ENCODE measurements around the gene LACRT. TPM values are rescaled to one million over a fixed set of nuclear protein-coding genes. Genes with fewer than 3 reads are reported as not detected.

Gene LACRT
- total RNA-seq, 1 experiment from 2014 or later: not detected

GRCh38 chr12:54648265-54648664, 13.6 kb upstream of the LACRT start, which contains the start of gene DCD:
Gene DCD, minus strand, starts transcription at chr12:54648365. Its CDS starts 62 bp downstream, at chr12:54648303.
- Mint-ChIP-seq H3K27ac (no peak within 1 kb of the TSS), H3K4me1 (no peaks in the 10 kb centered on the region), H3K36me3 (no peaks in the 10 kb centered on the region), H3K4me3 (no peak within 1 kb of the TSS), H3K9me3 (no peaks in the 10 kb centered on the region), H3K27me3 (ENCODE audit: low read depth) (peaks cover 33% of the 10 kb centered on the region)
- ATAC-seq (no peak), DNase-seq (ENCODE audit: low spot score) (no peak)
- TF ChIP-seq ZMAT4 (CRISPR knock-in tag; IDR thresholded peaks at IDR 0.05) (no peak), CDX4 (CRISPR knock-in tag; IDR thresholded peaks at IDR 0.05; ENCODE audit: borderline replicate concordance) (no peak), ERG (CRISPR knock-in tag; IDR thresholded peaks at IDR 0.05) (no peak), ZNF232 (CRISPR knock-in tag; IDR thresholded peaks at IDR 0.05) (no peak), ATF1 (CRISPR knock-in tag; IDR thresholded peaks at IDR 0.05) (no peak), NFATC4 (CRISPR knock-in tag; IDR thresholded peaks at IDR 0.05) (no peak), CREB1 (CRISPR knock-in tag; IDR thresholded peaks at IDR 0.05) (no peak), MLX (CRISPR knock-in tag; IDR thresholded peaks at IDR 0.05) (no peak), GABPB1 (CRISPR knock-in tag; IDR thresholded peaks at IDR 0.05) (no peak), RELA (CRISPR knock-in tag; IDR thresholded peaks at IDR 0.05; ENCODE audit: borderline replicate concordance) (no peak), IRF2 (CRISPR knock-in tag; IDR thresholded peaks at IDR 0.05; ENCODE audit: borderline replicate concordance, low read depth) (no peak), PRDM15 (CRISPR knock-in tag; IDR thresholded peaks at IDR 0.05) (no peak), FOXK1 (CRISPR knock-in tag; IDR thresholded peaks at IDR 0.05) (no peak)
- CTCF ChIA-PET: interaction anchor here (2.0 to 2.4 kb wide), 2 partner anchors 10 to 69 kb away, joined by 5 to 10 read pairs; no protein-coding TSS in a partner anchor
- POLR2A ChIA-PET: no interaction called here

- CTCF ChIA-PET: interaction anchor here (1.0 to 2.2 kb wide), 5 partner anchors 17 to 62 kb away, joined by 3 to 8 read pairs (median 4); no protein-coding TSS in a partner anchor
- Mint-ChIP-seq H3K4me3 (no peak overlapping the region), H3K4me1 (peaks cover 4% of the 10 kb centered on the region), H3K9me3 (peaks cover 7% of the 10 kb centered on the region; the same call in 1 of the 2 replicates), H3K27ac (no peak overlapping the region), H3K27me3 (ENCODE audit: low read depth) (peaks cover 29% of the 10 kb centered on the region), H3K36me3 (no peaks in the 10 kb centered on the region)
- ATAC-seq: no peak
- DNase-seq (ENCODE audit: low spot score): no peak
- POLR2A ChIA-PET: no interaction called here
- TF ChIP-seq TEAD1 (CRISPR knock-in tag; IDR thresholded peaks at IDR 0.05) (no peak), FOXK1 (CRISPR knock-in tag; IDR thresholded peaks at IDR 0.05) (no peak), ZNF121 (CRISPR knock-in tag; IDR thresholded peaks at IDR 0.05) (no peak), ZNF423 (CRISPR knock-in tag; IDR thresholded peaks at IDR 0.05) (no peak), EMX1 (CRISPR knock-in tag; IDR thresholded peaks at IDR 0.05) (no peak), RELA (CRISPR knock-in tag; IDR thresholded peaks at IDR 0.05; ENCODE audit: borderline replicate concordance) (no peak), E2F5 (CRISPR knock-in tag; IDR thresholded peaks at IDR 0.05) (no peak), CREB1 (CRISPR knock-in tag; IDR thresholded peaks at IDR 0.05) (no peak), NR1H2 (CRISPR knock-in tag; IDR thresholded peaks at IDR 0.05) (no peak), ELF4 (CRISPR knock-in tag; IDR thresholded peaks at IDR 0.05; ENCODE audit: low read depth) (no peak), ZBTB43 (CRISPR knock-in tag; IDR thresholded peaks at IDR 0.05) (no peak), IRF1 (CRISPR knock-in tag; IDR thresholded peaks at IDR 0.05) (no peak), NR3C1 (CRISPR knock-in tag; conservative IDR thresholded peaks at IDR 0.05; ENCODE audit: low read depth) (no peak), ZNF138 (CRISPR knock-in tag; conservative IDR thresholded peaks at IDR 0.05) (no peak), GABPB1 (CRISPR knock-in tag; IDR thresholded peaks at IDR 0.05) (no peak), ETV6 (CRISPR knock-in tag; IDR thresholded peaks at IDR 0.05) (no peak), NFE2L1 (CRISPR knock-in tag; IDR thresholded peaks at IDR 0.05) (no peak)
Observed at GRCh38 chr12:54641554-54641953, 6.9 kb upstream of the LACRT start.

Data from WTC11 (cell line).